Measurements from ENCODE around the gene BCAS3. TPM values are rescaled to one million over a fixed set of nuclear protein-coding genes. Genes with fewer than 3 reads are reported as not detected.
"Not testable (repeated sequence)": the region's sequence is repeated elsewhere in the genome, so short reads cannot be mapped to it uniquely, and the experiment has no call there.

BCAS3 gene
- total and polyA plus RNA-seq, 4 donors, result 11.6 to 47.6 (median 27.4) TPM

DNA sequence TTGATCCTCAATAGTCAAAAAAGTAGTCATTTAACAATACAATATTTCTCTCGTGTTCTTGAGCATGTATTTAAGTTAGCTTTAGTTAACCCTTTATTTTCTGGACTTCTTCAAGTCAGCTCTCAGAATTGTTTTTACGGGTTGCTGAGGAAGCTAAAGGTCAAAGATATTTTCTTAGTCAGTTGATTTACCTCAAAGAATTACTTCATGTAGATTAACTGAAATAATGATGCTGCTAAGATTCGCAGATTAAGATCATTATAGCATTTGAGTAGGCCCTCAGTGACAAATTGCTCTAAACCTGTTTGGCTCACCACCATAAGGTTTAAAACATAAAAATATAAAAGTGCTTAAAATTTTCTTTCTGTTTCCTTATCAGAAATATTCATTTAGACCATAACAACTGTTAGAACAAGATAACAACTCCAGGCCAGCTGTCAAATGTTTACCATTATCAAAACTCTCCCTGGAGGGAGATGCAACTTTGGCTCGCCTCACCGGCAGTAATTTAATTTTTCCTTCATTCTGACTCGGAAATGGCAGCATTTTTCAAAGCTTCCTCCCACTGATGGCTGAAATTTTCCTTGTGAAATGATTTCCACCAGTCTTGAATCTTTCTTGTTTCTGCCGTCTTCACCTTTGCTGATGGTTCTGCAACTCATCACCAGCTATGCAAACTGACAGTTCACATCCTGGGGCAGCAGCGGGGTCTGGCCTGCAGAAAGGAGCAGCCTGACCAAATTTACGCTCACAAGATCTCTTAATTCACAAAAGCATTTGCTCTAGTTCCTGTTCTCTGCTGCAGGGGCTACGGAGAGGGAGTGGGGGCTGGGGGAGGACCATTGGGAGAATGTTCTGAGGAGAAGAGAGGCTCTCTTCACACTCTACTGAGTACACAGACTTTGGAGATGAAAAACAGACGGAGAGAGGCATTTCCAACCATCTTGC, 467.2 kb downstream of the BCAS3 start:
- DNase-seq, result no peak
- no peak for ATAC-seq (ENCODE audit: low FRiP score)
- no peaks in the 10 kb centered on the region for H3K4me1 ChIP-seq (ENCODE audit: control insufficient read depth in 1 of 2, insufficient read depth in 2 of 2, low read length in 2 of 2)
- H3K36me3 ChIP-seq (ENCODE audit: control insufficient read depth in 1 of 2, insufficient read depth in 2 of 2, low read length in 1 of 2), result no peaks in the 10 kb centered on the region
- H3K27me3 ChIP-seq (ENCODE audit: control insufficient read depth in 1 of 2, insufficient read depth in 2 of 2, low read length in 1 of 2), result no peaks in the 10 kb centered on the region
- intact Hi-C loops (cut with DNase I), result no loop called here
- H3K4me3 ChIP-seq (ENCODE audit: low read length in 2 of 2), result no peak overlapping the region
- no peaks in the 10 kb centered on the region for H3K9me3 ChIP-seq (ENCODE audit: control insufficient read depth, low read length)
- H3K27ac ChIP-seq (ENCODE audit: low read depth in 1 of 2, low read length in 2 of 2), result no peak overlapping the region
- WGBS, 2 donors, result 81 to 86% methylated on average over 11 of the region's 11 CpGs

DNA sequence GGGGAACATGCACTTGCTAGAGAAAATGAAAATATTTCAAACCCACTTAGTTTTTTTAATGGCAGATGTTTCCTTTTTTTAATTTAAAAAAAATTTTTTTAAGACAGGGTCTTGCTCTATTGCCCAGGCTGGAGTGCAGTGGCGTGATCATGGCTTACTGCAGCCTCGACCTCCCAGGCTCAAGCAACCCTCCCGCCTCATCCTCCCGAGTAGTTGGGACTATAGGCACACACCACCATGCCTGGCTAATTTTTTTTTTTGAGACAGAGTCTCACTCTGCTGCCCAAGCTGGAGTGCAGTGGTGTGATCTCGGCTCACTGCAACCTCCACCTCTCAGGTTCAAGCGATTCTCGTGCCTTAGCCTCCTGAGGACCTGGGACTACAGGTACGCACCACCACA, 469.2 kb downstream of the BCAS3 start:
- H3K9me3 ChIP-seq (ENCODE audit: control insufficient read depth, low read length); ATAC-seq (ENCODE audit: low FRiP score); DNase-seq; H3K36me3 ChIP-seq (ENCODE audit: control insufficient read depth in 1 of 2, insufficient read depth in 2 of 2, low read length in 1 of 2); H3K4me3 ChIP-seq (ENCODE audit: low read length in 2 of 2); intact Hi-C loops (cut with DNase I); H3K27ac ChIP-seq (ENCODE audit: low read depth in 1 of 2, low read length in 2 of 2); H3K27me3 ChIP-seq (ENCODE audit: control insufficient read depth in 1 of 2, insufficient read depth in 2 of 2, low read length in 1 of 2); H3K4me1 ChIP-seq (ENCODE audit: control insufficient read depth in 1 of 2, insufficient read depth in 2 of 2, low read length in 2 of 2): not testable (repeated sequence)
- 99 to 100% methylated on average over 8 of the region's 8 CpGs for WGBS, 2 donors

- ATAC-seq (ENCODE audit: low FRiP score), result no peak
- Histone ChIP-seq H3K4me1 (ENCODE audit: control insufficient read depth in 1 of 2, insufficient read depth in 2 of 2, low read length in 2 of 2) (peaks cover 0 to 2% of the 10 kb centered on the region in 2 donors), H3K9me3 (ENCODE audit: control insufficient read depth, low read length) (no peaks in the 10 kb centered on the region), H3K27ac (ENCODE audit: low read depth in 1 of 2, low read length in 2 of 2) (no peak overlapping the region), H3K27me3 (ENCODE audit: control insufficient read depth in 1 of 2, insufficient read depth in 2 of 2, low read length in 1 of 2) (no peaks in the 10 kb centered on the region), H3K36me3 (ENCODE audit: control insufficient read depth in 1 of 2, insufficient read depth in 2 of 2, low read length in 1 of 2) (no peaks in the 10 kb centered on the region), H3K4me3 (ENCODE audit: low read length in 2 of 2) (no peak overlapping the region)
- intact Hi-C loops (cut with DNase I), result no loop called here
- WGBS, 2 donors, result 87 to 92% methylated on average over 6 of the region's 6 CpGs
- DNase-seq, result no peak
Observed at GRCh38 chr17:61149106-61149825, 471.6 kb downstream of the BCAS3 start.

DNA sequence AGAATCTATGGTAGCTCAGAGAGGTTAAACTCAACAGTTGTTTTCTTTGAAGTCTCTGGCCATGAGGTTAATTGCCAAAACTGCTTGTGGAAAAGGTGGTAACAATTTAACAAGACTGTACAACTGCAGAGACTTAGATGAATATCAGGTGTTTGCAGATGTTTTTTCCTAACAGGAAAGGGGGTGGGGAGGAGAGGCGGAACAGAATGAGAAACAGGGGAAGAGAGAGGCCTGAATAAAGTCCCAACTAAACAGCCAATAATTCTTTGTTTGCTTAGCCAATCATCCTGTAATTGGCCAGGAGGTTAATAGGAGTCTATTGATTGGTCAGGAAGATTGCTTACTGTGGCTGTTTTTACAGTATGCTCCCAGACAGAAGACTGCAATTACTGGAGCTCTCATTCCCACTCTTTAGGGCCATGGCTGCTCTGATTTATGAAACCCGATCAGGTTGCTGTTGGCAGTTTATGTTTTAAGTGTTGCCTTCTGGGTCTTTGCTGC, 472.3 kb downstream of the BCAS3 start:
- no peaks in the 10 kb centered on the region for H3K27me3 ChIP-seq (ENCODE audit: control insufficient read depth in 1 of 2, insufficient read depth in 2 of 2, low read length in 1 of 2)
- WGBS, 2 donors, result 93 to 96% methylated on average over 2 of the region's 2 CpGs
- H3K4me3 ChIP-seq (ENCODE audit: low read length in 2 of 2), result no peak overlapping the region
- H3K36me3 ChIP-seq (ENCODE audit: control insufficient read depth in 1 of 2, insufficient read depth in 2 of 2, low read length in 1 of 2), result no peaks in the 10 kb centered on the region
- intact Hi-C loops (cut with DNase I), result no loop called here
- DNase-seq (no peak), ATAC-seq (ENCODE audit: low FRiP score) (no peak)
- H3K4me1 ChIP-seq (ENCODE audit: control insufficient read depth in 1 of 2, insufficient read depth in 2 of 2, low read length in 2 of 2), result peaks cover 0 to 2% of the 10 kb centered on the region in 2 donors
- no peak overlapping the region for H3K27ac ChIP-seq (ENCODE audit: low read depth in 1 of 2, low read length in 2 of 2)
- H3K9me3 ChIP-seq (ENCODE audit: control insufficient read depth, low read length), result no peaks in the 10 kb centered on the region

DNA sequence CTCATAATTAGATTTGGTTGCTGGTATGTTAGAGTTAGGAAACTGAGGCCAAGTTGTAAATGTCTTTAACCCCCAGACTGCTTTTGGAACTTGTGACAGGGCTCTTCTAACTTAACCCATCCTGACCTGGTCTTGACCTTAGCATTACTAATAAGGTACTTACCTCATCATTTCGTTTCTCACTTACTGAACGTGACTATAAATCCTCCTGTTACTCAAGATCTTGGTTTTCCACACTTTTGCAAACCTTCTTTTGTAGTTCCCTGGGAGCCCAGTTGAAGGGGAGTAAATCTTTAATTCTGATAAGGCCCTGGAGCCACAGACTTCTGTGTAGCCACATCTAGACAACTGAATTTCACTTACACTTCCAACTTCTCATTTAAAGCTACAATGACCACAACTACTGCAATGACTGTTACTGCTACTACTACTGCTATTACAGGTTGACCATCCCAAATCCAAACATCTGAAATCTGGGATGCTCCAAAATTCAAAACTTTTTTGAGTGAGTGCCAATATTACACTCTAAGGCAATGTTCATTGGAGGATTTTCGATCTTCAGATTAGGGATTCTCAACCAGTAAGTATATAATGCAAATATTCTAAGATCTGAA, 473.1 kb downstream of the BCAS3 start:
- Histone ChIP-seq H3K4me3 (ENCODE audit: low read length in 2 of 2) (no peak overlapping the region), H3K27ac (ENCODE audit: low read depth in 1 of 2, low read length in 2 of 2) (no peak overlapping the region), H3K27me3 (ENCODE audit: control insufficient read depth in 1 of 2, insufficient read depth in 2 of 2, low read length in 1 of 2) (no peaks in the 10 kb centered on the region), H3K36me3 (ENCODE audit: control insufficient read depth in 1 of 2, insufficient read depth in 2 of 2, low read length in 1 of 2) (no peaks in the 10 kb centered on the region), H3K9me3 (ENCODE audit: control insufficient read depth, low read length) (no peaks in the 10 kb centered on the region), H3K4me1 (ENCODE audit: control insufficient read depth in 1 of 2, insufficient read depth in 2 of 2, low read length in 2 of 2) (peaks cover 0 to 2% of the 10 kb centered on the region in 2 donors)
- intact Hi-C loops (cut with DNase I), result no loop called here
- WGBS, 2 donors, result 94 to 96% methylated on average over 3 of the region's 3 CpGs
- ATAC-seq (ENCODE audit: low FRiP score) (no peak), DNase-seq (no peak)

DNA sequence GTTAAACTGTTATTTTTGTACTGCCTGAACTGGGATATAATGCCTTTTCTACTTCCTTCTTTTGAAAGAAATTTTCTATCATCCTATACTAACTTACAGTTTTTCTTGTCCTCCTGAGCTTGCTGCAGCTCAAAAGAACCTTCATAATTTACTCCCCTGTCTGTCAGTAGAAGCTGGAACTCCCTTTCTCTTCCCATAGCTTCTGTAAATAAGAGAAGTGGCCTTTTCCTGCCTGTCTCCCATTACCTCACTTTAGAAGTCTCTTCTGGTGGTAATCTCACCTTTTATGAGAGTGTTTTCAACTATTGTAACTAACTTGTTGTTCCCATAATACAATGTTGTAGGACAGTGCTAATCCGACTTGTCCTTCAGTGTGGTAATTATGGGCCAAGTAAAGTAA, 475.2 kb downstream of the BCAS3 start:
- 94 to 96% methylated on average over 1 of the region's 1 CpG for WGBS, 2 donors
- no peaks in the 10 kb centered on the region for H3K9me3 ChIP-seq (ENCODE audit: control insufficient read depth, low read length)
- no peak overlapping the region for H3K27ac ChIP-seq (ENCODE audit: low read depth in 1 of 2, low read length in 2 of 2)
- no peak overlapping the region for H3K4me3 ChIP-seq (ENCODE audit: low read length in 2 of 2)
- intact Hi-C loops (cut with DNase I), result no loop called here
- H3K36me3 ChIP-seq (ENCODE audit: control insufficient read depth in 1 of 2, insufficient read depth in 2 of 2, low read length in 1 of 2), result no peaks in the 10 kb centered on the region
- peaks cover 0 to 2% of the 10 kb centered on the region in 2 donors for H3K4me1 ChIP-seq (ENCODE audit: control insufficient read depth in 1 of 2, insufficient read depth in 2 of 2, low read length in 2 of 2)
- DNase-seq (no peak), ATAC-seq (ENCODE audit: low FRiP score) (no peak)
- H3K27me3 ChIP-seq (ENCODE audit: control insufficient read depth in 1 of 2, insufficient read depth in 2 of 2, low read length in 1 of 2), result no peaks in the 10 kb centered on the region

DNA sequence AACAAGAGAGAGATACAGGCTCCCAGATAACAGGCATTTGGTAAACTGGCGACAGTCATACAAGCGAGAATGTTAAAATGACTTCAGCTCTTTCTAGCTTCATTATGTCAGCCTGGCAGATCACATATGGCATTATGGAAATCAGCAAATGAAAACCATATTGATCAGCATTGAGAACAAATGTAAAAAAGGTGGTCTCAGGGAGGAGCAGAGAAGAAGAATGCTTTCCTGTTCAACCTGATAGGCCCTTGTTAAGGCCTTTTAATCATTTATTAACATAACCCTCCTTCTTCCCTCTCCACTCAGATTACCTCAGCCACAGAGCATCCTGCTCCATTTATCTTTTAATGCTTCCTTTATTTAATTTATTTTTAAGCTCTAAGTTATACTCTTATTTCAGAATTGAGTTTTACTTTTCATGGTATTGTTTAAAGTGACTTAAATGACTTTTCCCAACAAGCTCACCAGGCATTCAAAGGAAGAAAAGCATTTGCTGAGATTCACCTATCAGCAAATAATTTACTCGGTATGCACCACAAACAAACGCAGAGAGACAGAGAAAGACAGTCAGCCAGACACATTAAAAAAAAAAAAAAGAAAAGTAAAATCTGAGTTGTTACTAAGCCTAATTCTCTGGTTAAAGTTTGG, 478.1 kb downstream of the BCAS3 start:
- Histone ChIP-seq H3K9me3 (ENCODE audit: control insufficient read depth, low read length) (no peaks in the 10 kb centered on the region), H3K27me3 (ENCODE audit: control insufficient read depth in 1 of 2, insufficient read depth in 2 of 2, low read length in 1 of 2) (no peaks in the 10 kb centered on the region), H3K4me3 (ENCODE audit: low read length in 2 of 2) (no peak overlapping the region), H3K27ac (ENCODE audit: low read depth in 1 of 2, low read length in 2 of 2) (no peak overlapping the region), H3K4me1 (ENCODE audit: control insufficient read depth in 1 of 2, insufficient read depth in 2 of 2, low read length in 2 of 2) (peaks cover 0 to 2% of the 10 kb centered on the region in 2 donors), H3K36me3 (ENCODE audit: control insufficient read depth in 1 of 2, insufficient read depth in 2 of 2, low read length in 1 of 2) (no peaks in the 10 kb centered on the region)
- no peak for ATAC-seq (ENCODE audit: low FRiP score)
- 96% methylated on average over 4 of the region's 4 CpGs for WGBS, 2 donors
- intact Hi-C loops (cut with DNase I), result no loop called here
- no peak for DNase-seq

DNA sequence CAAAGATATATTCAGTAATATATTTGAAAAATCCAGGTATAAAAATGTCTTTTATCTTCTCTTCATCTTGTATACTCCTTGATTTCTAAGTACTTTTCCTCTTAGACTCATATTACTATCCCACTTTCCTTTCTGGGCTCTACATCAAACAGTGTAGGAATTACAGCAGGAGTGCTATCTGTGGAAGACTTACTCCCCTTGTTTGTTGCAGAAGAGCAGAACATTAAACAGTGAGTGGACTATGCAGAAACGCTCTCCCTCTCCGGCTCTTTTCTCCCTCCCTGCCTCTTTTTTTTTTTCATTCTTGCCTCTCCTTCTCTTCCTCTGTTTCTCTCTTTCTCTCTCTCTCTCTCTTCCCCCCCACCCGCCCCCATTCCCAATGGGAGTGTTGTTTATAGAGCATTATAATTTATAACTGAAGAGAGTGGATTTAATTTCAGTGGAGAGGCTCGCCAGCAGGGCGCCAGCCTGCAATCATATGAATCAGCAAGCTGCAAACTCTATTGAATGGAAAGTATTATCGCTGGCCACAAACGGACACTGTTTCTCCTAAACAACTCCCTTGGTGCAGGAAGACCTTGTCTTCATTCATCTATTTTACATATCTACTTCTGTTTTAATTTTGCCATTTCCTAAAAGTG, 479.7 kb downstream of the BCAS3 start:
- no peak for ATAC-seq (ENCODE audit: low FRiP score)
- Histone ChIP-seq H3K9me3 (ENCODE audit: control insufficient read depth, low read length) (no peaks in the 10 kb centered on the region), H3K27me3 (ENCODE audit: control insufficient read depth in 1 of 2, insufficient read depth in 2 of 2, low read length in 1 of 2) (no peaks in the 10 kb centered on the region), H3K4me3 (ENCODE audit: low read length in 2 of 2) (no peak overlapping the region), H3K36me3 (ENCODE audit: control insufficient read depth in 1 of 2, insufficient read depth in 2 of 2, low read length in 1 of 2) (no peaks in the 10 kb centered on the region), H3K4me1 (ENCODE audit: control insufficient read depth in 1 of 2, insufficient read depth in 2 of 2, low read length in 2 of 2) (peaks cover 0 to 2% of the 10 kb centered on the region in 2 donors), H3K27ac (ENCODE audit: low read depth in 1 of 2, low read length in 2 of 2) (no peak overlapping the region)
- 66 to 71% methylated on average over 7 of the region's 7 CpGs for WGBS, 2 donors
- intact Hi-C loops (cut with DNase I), result no loop called here
- no peak for DNase-seq
